ENCODE measurements around the gene LRP10.

GRCh38 chr14:22844221-22845102 lies 27.1 kb upstream of the LRP10 start:
- TF ChIP-seq POLR2AphosphoS5 (IDR thresholded peaks at IDR 0.05), result no peak
- no peak for TF ChIP-seq POLR2A (IDR thresholded peaks at IDR 0.05)
- no peak for TF ChIP-seq CTCF (IDR thresholded peaks at IDR 0.05)
- no peak for TF ChIP-seq EP300 (IDR thresholded peaks at IDR 0.05)
